Measurements from ENCODE around the gene FAXC.

Gene FAXC

GRCh38 chr6:99254616-99255550 lies 94.6 kb downstream of the FAXC start:
- no peak for DNase-seq (ENCODE audit: low spot score)
- no peak for TF ChIP-seq CTCF (IDR thresholded peaks at IDR 0.05; ENCODE audit: extremely low read depth, insufficient read depth, missing control alignments)
- in situ Hi-C loops (cut with MboI; ENCODE audit: low pct_unique_long_range_greater_than_20kb, low sequenced_read_pairs, unreplicated experiment), result no loop called here

- TF ChIP-seq CTCF (IDR thresholded peaks at IDR 0.05; ENCODE audit: extremely low read depth, insufficient read depth, missing control alignments), result no peak
- in situ Hi-C loops (cut with MboI; ENCODE audit: low pct_unique_long_range_greater_than_20kb, low sequenced_read_pairs, unreplicated experiment), result no loop called here
- DNase-seq (ENCODE audit: low spot score), result no peak
Observed at GRCh38 chr6:99253271-99253670, 96.2 kb downstream of the FAXC start.

GRCh38 chr6:99252421-99252820 lies 97.1 kb downstream of the FAXC start:
- TF ChIP-seq CTCF (IDR thresholded peaks at IDR 0.05; ENCODE audit: extremely low read depth, insufficient read depth, missing control alignments), result no peak
- DNase-seq (ENCODE audit: low spot score), result no peak
- in situ Hi-C loops (cut with MboI; ENCODE audit: low pct_unique_long_range_greater_than_20kb, low sequenced_read_pairs, unreplicated experiment), result no loop called here

- no peak for TF ChIP-seq CTCF (IDR thresholded peaks at IDR 0.05; ENCODE audit: extremely low read depth, insufficient read depth, missing control alignments)
- DNase-seq (ENCODE audit: low spot score), result no peak
- in situ Hi-C loops (cut with MboI; ENCODE audit: low pct_unique_long_range_greater_than_20kb, low sequenced_read_pairs, unreplicated experiment), result no loop called here
Observed at GRCh38 chr6:99250476-99250875, 99.0 kb downstream of the FAXC start.

GRCh38 chr6:99246602-99247001 lies 102.9 kb downstream of the FAXC start:
- TF ChIP-seq CTCF (IDR thresholded peaks at IDR 0.05; ENCODE audit: extremely low read depth, insufficient read depth, missing control alignments), result no peak
- no peak for DNase-seq (ENCODE audit: low spot score)
- in situ Hi-C loops (cut with MboI; ENCODE audit: low pct_unique_long_range_greater_than_20kb, low sequenced_read_pairs, unreplicated experiment), result loop anchor here (10.0 kb wide), 1 partner anchor 102 kb away; no protein-coding TSS in a partner anchor

GRCh38 chr6:99241905-99242534 lies 107.5 kb downstream of the FAXC start:
- DNase-seq (ENCODE audit: low spot score), result peak; percentile 34
- peak; percentile 69 for TF ChIP-seq CTCF (IDR thresholded peaks at IDR 0.05; ENCODE audit: extremely low read depth, insufficient read depth, missing control alignments)
- in situ Hi-C loops (cut with MboI; ENCODE audit: low pct_unique_long_range_greater_than_20kb, low sequenced_read_pairs, unreplicated experiment), result loop anchor here (10.0 kb wide), 1 partner anchor 97 kb away; no protein-coding TSS in a partner anchor

Measured in GM13977 (cell line).